A549 (cell line): Measurements from ENCODE around the gene CYP26B1.

Source experiments
- CTCF ChIP-seq: fragments of >200 bp; sonication (Bioruptor Twin); formaldehyde crosslinking; IDR thresholded peaks from 3 replicates; pipeline ENCODE4 v1.5.1; 2016
- KDM1A ChIP-seq: fragments of 200-600 bp; sonication (generic); IDR thresholded peaks from 2 replicates; pipeline ENCODE4 v1.6.1; 2016; ENCODE audit warnings: low read depth, mild to moderate bottlenecking
- PBX3 ChIP-seq: IDR thresholded peaks from 2 replicates; pipeline ENCODE4 v1.6.1; 2012

- no peak for TF ChIP-seq PBX3
- TF ChIP-seq KDM1A: no peak
- no peak for TF ChIP-seq CTCF
Measured at GRCh38 chr2:72142570-72143440, 4.9 kb downstream of the CYP26B1 start.
